GM18517 (cell line): Measurements from ENCODE around the gene TMEM19.

Experiments
- ATAC-seq: cut with Tn5 transposase; IDR thresholded peaks from one replicate; pipeline ENCODE4 v1.9.1; 2021; ENCODE audit warnings: mild to moderate bottlenecking, moderate library complexity; ENCODE audit not compliant: unreplicated experiment

TMEM19 gene

DNA sequence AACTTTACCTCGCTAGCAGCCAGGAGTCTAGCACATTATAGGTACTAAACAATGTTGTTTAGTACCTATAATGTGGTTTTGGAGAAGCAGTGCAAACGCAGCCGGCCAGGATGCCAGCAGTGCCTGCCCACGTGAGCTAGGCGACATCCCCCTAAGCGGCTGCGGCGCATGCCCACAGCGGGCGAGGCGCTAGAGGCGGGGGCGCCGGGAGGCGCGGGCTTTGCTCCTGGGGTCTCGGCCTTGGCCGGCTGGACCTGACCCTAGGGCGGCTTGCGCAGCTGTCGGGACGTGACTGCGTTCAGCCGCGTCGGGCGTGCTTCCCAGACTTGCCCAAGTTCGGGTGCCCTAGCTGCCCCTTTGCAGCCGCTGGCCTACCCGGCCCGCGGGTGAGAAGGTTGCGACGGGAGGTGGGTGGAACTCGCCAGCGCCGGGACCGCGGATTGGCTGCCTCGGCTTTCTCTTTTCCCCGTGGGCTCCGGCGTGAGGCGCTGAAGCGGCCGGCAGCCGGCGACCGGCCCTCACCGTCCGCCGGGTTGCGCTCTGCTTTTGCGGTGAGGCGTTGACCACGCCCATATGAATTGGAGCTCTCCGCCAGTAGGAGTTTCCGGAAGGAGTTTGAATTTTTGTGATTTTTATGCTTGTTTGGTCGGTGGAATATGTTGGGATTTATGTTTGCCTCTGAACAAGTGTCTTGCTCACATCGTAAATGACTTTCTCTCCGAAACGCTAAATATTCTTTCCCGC, at the start of gene TMEM19:
Gene TMEM19, plus strand, starts transcription at position 169 of the 744 bp plus-strand sequence. CDS start 599 bp downstream, outside the sequence.
- ATAC-seq, result peak; percentile 87

DNA sequence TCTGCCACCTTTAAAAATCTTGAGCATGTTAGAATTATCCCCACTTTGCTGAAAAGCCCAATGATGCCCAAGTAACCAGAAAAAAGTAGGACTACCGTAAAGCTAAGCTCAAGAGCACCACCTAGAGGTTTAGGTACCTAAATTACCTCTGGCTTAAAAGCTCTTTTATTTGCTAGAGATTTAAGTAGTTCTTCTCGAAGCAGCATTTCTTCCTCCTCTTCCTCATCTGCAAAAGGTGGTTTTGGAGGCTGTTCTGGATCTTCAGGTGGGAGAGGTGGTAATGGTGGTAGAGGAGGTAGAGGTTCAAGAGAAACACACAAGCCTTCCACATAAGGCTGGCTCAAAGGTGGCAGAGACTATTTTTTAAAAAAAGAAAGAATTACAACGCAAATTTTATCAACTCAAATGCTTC, 49.2 kb upstream of the TMEM19 start:
- peak; percentile 66 for ATAC-seq

DNA sequence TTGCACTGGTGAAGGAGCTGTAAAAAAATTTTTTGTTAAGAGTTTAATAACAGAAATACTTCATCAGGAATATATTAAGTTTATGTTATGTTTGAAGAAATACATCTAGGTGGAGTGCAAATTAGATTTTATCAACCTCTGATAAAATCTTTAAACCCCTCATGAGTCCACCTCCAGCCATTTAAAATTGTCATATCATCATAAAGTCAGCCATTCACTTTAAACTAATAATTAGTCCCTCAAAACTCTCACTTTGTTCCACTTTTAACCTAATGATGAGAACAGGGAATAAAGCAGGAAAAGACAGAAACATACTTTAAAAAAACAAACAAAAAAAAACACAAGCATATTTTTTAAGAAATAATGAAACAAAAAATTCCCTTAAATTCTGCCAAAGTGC, 47.4 kb upstream of the TMEM19 start:
- no peak for ATAC-seq

DNA sequence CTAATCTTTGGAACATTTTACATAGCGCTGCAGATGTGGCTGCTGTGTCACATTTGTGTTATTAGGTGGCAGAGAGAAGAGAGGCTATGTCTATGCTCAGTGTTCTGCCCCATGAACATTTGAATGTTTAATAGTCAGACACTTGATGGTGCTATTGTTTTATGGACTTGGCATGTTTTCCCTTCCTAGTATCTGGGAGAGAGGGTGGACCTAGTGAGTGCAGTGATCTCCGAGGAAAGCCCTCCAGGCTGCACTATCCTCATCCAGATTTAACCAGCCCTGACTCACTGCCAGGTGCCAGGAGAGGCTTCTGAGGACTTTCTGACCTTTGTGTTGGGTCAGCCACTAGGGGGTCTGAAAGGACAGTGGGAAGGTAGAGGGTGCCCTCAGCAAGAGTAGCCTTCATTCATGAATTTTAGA, 46.5 kb upstream of the TMEM19 start:
- ATAC-seq, result no peak

DNA sequence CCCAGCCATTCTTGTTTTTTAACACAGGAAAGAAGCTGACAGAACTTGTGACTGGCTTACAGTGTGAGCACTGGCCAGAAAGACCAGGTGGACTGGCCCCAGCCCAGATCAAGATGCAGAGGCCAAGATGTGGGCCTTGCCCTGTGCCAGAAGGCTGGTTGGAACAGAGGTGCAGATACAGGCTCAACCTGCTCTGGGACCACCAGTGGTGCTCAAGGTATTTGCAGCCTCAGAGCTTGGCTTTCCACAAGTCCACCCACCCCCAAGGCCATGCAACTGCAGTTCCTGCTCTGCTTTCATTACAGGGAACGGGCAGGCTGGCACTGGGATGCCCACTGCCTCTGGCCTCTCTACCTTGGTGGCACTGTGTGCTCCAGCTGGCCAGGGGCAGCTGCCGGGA, 45.6 kb upstream of the TMEM19 start:
- no peak for ATAC-seq

DNA sequence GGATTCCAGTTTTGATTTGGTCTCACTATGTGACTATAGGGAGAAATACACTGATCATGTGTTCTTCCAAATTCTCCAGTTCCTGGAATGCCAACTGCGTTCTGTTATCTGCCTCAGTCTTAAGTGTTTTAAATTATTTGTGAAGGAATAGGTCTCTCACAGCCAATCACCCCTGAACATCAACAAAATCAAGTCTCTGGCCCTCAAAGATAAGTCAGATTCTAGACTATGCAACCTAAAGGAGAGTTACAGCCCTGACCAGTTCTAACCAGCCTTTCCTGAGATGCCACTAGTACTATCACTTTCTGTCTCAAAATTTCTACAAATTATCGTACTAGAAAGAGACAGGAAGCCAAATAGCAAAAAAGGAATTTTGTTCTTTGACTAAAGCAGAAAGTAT, 44.5 kb upstream of the TMEM19 start:
- ATAC-seq, result no peak

DNA sequence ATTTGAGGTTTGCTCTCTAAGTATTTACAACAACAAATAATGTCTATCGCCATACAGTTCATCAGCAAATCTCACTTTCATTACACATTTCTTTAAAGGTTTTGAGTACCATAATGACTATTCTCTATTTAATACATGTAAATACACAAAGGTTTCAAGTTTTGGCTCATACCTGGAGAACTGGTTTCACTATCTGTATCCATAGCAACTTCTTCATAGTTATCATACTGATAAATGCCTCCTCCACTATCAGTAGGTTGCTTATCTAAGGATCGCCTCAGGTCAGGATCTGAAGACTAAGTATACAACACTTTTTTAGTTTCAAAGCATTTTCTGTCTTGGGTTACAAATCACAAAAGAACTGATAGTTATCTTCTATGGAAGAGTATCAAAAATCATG, 43.6 kb upstream of the TMEM19 start:
- ATAC-seq, result no peak

DNA sequence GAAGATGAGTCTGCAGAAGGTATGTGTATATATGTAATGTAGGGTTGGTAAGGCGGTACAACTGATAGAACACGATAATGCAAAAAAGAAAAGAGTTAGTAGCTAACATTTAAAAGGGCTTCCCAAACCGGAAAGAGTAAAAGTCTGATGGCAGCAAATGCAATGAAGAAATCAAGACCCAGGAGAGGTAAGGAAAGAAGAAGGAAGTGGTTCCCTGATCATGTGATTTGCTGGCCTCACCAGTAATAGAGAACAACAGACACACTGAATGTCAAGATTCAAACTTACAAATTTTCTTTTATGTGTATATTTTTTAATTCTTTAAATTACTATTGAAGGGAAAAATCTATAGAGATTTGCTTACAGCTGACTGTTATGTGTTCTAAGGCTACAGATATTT, 40.6 kb upstream of the TMEM19 start:
- ATAC-seq, result no peak

DNA sequence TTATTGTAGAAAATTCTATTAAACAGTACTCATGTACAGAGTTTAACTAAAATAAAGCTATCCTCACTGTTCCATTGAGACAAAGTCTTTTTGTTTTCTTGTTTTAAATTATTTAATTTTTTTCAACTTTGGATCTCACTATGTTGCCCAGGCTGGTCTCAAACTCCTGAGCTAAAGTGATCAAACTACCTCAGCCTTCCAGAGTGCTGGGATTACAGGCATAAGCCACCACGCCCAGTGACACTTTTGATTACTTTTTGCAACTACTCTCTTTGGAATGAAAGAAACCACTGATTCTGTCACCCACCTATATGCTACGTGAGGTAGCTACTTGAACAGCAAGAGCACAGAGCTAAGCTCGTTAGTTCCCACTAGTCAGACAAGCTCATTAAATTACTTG, 39.4 kb upstream of the TMEM19 start:
- ATAC-seq, result no peak

DNA sequence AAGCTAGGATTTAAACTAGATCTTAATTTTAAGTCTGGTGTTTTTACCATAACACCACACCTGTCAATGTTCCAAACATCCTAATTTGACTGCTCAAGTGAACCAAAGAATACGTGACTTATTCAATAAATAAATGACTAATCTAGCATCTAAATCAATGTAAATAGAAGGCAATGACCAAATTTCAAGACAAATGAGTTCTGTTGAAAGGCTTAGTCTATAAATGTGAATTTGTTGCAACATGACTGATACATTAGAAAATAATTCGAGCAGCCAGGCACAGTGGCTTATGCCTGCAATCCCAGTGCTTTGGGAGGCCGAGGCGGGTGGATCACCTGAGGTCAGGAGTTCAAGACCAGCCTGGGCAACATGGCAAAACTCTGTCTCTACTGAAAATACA, 37.3 kb upstream of the TMEM19 start:
- no peak for ATAC-seq

DNA sequence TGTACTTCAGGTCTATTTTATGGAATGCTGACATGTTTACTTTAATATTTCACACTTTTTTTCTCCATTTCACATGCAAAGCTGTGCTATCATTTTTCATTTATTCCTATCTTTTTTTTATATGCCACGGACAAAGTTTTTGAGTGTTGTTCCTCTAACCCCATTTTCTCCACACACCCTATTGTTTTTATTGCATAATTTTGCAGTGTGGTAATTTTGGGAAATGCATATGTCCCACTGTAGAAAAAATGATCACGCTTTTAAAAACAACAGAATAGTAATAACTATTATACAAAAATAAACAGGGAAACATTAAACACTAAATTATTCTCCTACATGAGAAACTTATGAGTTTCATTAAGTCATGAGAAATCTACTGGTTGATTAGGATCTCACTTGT, 36.5 kb upstream of the TMEM19 start:
- no peak for ATAC-seq

DNA sequence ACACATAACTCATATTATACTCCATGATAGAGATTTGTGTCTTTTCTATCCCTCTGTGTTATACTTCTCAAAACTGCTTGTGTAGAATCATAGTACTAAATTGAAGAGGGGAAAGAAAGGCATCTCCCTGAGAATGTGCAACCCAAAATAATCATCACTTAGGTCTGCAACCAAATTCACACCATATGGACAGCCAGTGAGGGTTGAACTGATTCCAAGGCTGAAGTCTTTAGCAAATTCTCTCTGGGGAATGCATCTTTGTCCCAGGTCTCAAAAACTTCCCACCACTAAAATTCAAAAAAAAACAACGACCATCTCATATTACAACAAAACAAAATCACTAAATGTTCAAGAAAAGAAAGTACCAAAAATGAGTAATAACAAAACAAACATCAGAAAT, 33.2 kb upstream of the TMEM19 start:
- no peak for ATAC-seq

DNA sequence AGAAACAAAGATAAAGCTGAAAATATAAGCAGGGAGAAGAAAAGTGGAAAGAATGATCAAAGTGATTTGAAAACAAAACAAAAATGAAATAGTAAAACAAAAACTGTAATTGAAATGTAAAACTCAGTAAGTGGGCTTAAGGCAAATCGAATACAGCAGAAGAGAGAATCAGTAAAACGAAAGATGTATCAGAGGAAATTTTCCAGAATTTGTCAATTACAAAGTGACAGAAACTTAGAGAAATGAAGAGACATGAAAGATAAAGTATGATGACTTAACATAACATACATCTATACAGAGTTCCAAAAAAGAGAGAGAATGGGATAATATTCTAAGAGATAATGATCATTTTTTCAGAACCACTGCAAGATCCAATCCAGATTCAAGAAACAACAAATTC, 32.7 kb upstream of the TMEM19 start:
- no peak for ATAC-seq

DNA sequence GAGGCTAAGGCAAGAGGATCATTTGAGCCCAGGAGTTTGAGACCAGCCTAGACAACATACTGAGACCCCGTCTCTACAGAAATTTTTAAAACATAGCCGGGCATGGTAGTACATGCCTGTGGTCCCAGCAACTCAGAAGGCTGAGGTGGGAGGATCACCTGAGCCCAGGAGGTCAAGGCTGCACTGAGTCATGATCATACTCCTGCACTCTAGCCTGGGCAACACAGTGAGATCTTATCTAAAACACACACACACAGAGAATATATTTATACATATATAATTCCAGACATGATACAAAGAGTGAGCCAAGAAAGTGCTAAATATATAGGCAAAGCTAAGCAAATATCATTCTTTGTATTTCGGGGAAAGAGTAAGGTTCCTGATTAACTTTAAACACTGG, 31.7 kb upstream of the TMEM19 start:
- ATAC-seq, result no peak

DNA sequence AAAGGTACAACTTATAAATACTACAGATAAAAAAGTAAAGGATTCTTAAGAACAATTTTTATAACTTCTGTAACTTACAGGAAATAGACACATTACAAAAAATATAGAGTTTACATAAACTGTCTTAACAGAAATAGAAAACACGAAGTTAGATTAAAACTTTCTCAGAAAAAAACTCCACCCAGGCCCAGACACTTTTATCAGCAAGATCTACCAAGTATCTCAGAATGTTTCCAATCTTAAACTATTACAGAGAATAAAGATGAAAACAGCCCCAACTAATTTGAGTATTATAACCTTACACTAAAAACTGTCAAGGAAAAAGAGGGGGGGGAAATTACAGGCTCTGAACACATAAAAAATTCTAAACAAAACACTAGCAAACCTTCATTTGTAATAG, 30.4 kb upstream of the TMEM19 start:
- ATAC-seq, result no peak

DNA sequence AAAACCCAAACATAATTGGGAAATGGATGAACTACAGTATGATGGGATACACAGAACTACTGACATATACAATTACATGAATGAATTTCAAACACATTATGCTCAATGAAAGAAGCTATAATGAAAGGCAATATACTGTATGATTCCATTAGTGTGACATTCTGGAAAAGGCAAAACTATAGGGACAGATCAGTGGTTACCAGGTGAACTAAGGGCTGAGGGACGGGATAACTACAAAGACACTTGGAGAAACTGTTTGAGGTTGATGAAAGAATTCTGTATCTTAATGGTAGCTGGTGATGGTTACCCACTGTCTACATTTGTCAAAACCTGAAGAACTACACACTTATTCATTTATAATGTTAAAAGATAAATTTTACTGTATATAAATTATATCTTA, 30.0 kb upstream of the TMEM19 start:
- ATAC-seq, result no peak

DNA sequence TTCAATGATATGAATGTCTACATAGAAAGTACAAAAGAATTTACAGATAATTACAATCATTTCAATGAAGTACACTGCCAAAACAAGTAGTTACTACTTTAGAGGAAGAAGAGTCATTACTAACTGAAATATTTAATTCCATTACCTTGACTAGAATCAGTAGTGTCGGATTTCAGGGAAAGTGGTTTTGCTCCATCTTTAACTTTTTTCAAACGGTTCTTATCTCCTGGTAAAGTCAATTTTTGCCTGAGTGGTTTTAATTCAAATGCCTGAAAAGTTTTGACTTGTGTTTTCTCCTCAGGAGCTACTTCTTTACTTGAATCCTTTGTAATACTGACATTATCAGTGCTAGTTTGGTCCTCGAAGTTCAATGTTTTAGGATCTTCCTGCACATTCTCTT, 29.1 kb upstream of the TMEM19 start:
- no peak for ATAC-seq

DNA sequence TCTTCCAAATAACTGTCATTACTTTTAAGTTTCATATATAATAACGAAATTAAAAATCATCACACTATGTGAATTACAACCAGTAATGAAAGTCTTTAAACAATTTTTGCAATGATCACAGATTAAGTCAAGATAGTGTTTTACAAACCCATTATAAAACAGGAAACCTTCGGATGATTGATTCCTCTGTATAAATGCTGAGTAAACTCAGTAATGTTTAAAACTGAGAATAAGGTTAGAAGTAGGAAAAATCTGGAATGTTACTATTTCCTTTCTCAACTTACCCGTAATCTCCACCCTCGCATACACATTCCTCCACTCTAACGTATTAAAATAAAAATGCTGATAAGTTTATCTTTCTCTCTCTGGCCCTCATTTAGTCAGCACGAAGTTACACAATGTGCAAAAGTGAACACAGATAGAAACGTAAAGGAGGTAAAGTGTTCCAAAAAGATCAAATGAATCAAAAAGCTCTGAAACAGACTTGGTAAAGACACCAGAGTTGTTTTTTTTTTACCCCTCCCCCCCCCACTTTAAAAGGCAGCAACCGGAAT, 23.8 kb upstream of the TMEM19 start:
- ATAC-seq, result no peak

DNA sequence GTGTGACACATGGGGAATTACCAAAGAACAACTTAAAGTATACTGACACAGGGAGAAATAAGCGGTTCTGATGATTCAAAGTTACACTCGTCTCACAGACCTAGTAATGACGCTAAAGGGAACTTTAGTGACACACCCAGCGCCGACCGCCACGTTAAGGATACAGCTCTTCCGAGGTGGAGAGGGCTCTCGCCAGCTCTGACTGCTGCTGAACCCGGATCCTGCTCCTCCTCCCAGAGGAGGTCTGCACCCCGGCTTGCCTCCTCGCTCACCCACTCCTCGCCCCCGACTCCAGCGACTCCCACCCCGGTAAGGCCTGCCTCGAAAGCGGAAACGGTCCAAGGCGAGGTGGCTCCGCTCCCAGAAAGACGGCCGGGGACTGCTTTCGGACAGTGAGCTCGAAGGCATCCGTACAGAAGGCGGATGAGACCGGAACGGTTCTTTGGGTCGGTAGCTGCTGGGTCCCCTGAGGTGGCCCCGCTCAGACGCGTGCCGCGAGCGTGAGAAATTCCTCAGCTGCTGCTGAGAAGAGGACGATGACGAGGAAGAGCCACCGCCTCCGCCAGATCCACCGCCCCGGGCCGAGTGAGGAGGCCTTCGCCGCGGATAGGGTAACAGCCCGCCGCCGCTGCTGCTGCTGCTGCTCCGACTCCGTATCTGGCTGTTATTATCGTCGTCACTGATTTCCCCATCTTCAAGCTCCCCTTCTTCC, 22.9 kb upstream of the TMEM19 start:
- ATAC-seq, result peak; percentile 24

DNA sequence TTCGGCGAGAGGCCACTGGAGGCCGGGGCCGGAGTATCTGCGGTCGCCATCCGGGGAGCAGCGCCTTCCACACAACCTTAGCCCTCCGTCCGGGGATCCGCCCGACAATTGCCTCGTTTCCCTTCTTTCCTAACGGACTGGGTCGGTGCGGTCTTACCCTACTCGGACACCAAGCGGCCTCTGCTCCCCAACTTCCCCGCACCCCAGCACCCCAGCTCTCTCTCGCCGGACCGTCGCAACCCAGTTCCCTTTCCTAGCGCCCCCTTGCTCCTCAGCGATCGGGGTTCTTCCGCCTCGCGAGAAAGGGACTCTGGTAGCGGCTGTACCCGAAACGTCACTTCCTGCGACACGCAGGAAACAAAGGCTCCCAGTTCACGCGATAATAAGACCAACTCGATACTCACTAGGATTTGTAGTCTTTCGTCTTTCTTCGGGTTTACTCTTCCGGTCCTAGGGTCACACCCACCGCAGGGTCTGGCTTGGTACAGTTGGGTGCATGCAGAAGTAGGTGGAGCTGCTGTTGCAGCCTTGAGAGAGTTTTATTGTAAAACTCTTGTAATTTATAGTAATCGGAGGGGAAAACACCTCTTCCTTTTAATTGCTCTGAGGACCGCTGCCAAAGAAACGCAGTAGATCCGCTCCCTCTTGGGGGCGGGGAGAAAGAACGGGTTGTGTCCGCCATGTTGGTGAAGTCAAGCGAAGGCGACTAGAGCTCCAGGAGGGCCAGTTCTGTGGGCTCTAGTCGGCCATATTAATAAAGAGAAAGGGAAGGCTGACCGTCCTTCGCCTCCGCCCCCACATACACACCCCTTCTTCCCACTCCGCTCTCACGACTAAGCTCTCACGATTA, 22.1 kb upstream of the TMEM19 start, which contains the start of the genes THAP2 and ZFC3H1:
Gene THAP2, plus strand, starts transcription at position 741 of the 850 bp plus-strand sequence. CDS start 209 bp downstream, outside the sequence.
Gene ZFC3H1, minus strand, starts transcription at position 288 of the 850 bp plus-strand sequence. Its CDS starts 238 bp downstream, at position 50.
- ATAC-seq, result peak; percentile 97
